NCI-H1417 treated with DMSO at 0.1 percent for 48 hours (cell line): ENCODE data around the gene PXDN.

ENCODE experiments used
- DNase-seq: peaks from one replicate; lab custom pipeline; 2025; lab: John Stamatoyannopoulos, UW

Gene PXDN

DNA sequence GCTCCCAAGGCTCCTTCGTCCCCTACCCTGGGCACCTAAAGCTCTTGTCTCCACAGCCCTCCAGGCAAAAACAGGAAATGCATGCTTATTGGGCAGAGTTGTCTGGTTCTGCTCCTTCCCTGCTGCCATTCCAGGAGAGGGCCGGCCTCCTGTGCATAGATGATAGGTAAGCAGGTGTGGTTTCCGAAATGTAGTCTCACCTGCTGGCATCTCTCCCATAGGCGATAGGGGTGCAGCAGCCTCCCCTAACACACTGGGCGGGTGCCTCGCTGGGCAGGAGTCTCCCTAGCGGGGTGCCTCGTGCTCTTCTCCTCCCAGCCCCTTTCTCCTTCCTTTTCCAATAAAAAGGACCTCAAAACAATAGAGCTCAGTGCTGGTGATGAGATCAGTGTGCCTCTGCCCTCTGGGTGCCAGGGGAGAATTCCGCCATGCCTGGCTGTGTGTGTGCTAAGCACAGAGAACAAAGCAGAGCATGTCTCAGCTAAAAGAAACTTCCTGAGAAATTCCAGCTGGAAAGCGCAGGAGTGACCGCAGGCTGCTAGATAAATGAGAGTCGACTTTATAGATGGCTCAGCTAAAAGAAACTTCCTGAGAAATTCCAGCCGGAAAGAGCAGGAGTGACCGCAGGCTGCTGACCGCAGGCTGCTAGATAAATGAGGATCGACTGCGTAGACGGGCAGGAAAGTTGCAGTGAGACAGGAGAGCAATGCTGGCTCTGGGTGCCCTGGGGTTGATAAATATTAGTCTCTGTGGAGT, 11.3 kb upstream of the PXDN start:
- DNase-seq = no peak

DNA sequence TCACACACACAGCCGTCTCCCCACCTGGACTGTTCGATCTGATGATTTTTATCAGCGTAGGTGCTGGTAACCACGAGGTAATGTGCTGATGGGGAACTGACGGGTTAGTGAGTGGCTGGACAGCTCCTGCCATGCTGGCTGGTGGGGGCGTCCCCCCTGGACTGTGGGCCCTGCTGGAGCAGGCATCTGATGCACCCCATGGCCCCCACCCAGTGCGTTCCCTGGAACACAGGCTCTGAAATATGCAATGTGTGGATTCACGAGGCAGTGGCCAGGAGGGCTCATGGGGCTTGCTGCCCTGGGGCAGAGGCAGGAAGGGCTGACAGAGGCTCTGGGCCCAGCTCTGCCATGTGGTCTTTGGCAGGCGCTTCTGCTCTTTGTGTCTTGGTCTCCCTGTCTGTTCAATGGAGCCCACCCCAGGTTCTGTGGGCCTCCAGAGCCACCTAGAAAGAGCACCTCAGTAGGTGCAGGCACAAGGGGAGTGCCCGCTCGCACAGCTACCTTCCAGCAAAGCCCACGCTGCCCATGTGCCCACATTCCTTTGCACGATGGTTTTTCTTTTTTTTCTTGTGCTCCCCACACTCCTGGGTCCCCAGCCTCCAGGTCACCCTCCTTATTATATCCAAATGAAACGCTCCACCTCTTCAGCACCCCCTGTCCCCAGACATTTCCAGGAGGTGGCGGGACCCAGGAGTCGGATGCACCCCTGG, 10.3 kb upstream of the PXDN start:
- no peak for DNase-seq

GRCh38 chr2:1754046-1754445, 9.7 kb upstream of the PXDN start:
- DNase-seq = no peak

DNA sequence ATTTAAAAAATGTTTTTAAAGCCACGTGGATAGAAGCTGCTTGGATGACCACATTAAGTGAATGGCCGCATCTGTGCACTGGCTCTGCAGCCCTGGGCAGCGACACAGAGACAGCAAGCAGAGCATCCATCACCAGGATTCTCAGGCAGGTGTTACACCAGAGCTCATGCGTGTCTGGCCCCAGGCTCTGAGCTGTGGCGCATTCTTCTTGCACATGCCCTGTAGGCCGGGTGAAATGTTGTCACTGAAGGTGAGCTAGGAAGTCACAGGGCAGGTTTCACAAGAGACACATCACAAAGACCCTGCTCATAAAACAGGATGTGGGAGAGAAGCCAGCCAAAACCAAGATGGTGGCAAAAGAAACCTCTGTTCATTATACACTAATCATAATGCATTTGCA, 8.4 kb upstream of the PXDN start:
- DNase-seq = no peak

DNA sequence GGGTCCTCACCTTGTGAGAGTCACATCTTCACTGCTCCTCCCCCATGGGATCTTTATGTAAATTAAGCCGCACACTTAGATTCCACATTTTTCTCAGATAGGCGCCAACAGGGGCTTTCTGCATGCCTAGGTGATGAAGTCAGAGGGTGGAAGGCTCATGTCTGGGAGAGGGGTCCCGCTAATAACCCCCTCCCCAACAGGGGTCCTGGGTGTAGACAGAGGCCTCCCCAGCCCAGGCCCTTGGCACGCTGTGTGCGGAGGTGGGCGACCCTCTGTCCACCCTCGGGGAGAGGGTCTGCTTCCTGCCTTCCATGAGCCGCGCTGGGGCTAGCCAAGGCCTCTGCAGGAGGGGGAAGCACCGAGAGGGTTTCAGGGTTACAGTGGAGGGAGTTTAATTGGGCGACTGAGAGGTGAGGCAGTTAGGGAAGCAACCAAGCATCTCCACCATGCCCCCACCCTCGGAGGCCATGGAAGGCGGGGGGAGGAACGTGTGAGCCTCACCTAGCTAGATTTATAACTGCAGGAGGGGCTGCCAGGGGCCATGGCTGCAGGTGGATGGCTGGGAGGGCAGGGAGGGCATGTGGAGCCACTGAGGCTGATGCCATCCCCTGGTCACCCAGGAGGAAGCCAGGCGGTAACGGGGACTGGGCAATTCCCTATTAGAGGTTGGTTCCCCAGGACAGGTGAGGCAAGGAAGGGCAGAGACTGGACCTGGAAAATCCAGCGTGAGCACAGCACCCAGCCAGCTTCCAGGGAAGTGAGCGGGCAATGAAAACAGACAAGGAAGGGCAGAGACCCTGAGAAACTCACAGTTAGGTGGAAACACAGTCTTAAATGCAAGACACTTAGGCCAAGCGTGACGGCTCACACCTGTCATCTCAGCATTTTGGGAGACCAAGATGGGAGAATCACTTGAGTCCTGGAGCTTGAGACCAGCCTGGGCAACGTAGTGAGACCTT, 7.7 kb upstream of the PXDN start:
- DNase-seq = no peak

- DNase-seq = no peak
Observed at GRCh38 chr2:1750933-1751766, 6.8 kb upstream of the PXDN start.

GRCh38 chr2:1750270-1750932, 6.1 kb upstream of the PXDN start:
- no peak for DNase-seq

DNA sequence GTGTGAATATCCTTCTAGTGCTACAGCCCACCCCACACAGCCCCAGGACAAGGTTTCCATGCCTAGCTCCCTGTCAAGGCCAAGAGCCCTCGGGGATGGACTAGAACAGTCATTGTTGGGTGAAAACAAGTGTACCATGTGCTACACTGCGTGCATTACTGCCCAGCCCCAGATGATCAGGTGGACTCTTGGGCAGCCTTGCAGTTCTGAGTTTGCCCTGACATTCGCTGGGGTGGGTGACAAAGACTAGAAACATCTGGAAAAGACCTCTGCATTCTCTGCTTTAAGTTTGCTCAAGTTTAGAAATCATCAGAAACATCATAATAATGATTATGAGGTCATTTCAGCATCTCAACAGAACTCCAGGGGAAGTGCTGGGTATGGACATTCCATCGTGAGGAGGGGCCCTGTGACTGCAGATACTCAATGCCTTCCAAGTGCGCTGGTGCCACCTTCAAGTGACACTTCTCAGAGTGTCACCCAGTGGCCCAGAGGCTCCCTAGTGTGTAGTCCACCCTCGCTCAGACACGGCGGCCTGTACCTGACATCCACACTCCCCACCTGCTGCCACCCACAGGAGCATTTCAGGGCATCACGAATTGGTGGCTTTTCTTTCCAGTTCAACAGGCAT, 5.3 kb upstream of the PXDN start:
- DNase-seq = no peak

GRCh38 chr2:1748741-1749488, 4.6 kb upstream of the PXDN start:
- no peak for DNase-seq

GRCh38 chr2:1748176-1748740, 3.9 kb upstream of the PXDN start:
- DNase-seq = no peak

DNA sequence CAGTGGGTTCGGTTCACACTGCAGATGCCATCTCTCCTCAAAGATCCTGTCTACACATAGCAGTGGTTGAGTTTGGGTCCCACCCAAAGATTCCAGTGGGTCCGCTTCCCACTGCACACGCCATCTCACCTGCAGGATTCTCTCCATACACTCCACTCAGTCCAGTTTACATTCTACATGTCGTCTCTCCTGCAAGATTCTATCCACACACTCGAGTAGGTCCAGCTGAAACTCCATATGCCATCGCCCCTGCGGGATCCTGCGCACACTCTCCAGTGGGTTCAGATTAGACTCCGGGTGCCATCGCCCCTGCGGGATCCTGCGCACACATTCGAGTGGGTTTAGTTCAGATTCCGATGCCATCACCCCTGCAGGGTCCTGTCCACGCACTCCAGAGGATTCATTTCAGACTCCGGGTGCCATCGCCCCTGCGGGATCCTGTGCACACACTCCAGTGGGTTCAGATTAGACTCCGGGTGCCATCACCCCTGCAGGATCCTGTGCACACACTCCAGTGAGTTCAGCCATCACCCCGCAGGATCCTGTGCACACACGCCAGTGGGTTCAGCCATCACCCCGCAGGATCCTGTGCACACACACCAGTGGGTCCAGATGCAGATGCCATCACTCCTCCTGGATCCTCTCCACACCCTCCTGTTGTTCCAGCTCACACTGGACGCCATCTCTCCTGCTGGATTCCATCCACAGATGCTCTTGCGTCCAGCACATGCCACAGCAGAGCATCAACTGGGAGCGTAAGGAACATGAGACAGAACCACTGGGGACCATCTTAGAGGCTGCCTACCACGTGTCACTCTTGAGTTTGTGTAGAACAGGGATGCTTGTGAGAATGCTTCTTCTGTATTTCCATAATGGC, 3.0 kb upstream of the PXDN start:
- DNase-seq = no peak

DNA sequence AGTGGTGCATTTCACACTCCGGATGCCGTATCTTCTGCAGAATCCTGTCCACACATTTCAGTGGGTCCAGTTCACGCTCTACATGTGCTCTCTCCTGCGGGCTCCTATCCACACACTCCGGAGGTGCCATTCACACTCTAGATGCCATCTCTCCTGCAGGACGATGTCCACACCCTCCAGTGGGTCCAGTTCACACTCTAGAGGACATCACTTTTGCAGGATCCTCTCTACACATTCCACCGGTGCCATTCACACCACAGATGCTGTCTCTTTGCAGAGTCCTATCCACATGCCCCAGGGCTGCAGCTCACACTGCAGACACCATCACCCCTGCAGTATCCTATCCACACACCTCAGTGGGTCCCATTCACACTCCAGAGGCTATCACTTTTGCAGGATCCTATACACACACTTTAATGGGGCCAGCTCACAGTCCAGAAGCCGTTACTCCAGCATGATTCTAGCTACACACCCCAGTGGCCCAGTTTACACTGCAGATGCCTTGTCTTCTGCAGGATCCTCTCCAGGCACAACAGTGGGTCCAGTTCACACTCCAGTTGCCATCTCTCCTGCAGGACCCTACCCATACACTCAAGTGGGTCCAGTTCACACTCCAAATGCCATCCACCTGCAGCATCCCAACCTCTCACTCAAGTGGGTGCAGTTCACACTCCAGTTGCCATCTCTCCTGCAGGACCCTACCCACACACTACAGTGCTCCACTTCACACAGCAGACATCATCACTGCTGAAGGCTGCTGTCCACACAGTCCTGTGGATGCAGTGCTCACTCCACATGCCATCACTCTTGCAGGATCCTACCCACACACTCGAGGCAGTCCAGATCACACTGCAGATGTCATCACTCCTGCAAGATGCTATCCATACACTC, 2.1 kb upstream of the PXDN start:
- no peak for DNase-seq

GRCh38 chr2:1745171-1746023, 1.1 kb upstream of the PXDN start:
- DNase-seq = no peak

GRCh38 chr2:1744151-1744445, 217 bp downstream of the PXDN start:
- no peak for DNase-seq

GRCh38 chr2:1743396-1744150, 742 bp downstream of the PXDN start:
- DNase-seq = no peak
